ENCODE data around the gene CD63. TPM values are rescaled to one million over a fixed set of nuclear protein-coding genes. Genes with fewer than 3 reads are reported as not detected.

CD63 gene
- total and polyA plus RNA-seq, 9 of the 15 experiments (the other 6 are each of a cell fraction or from before 2014, with no cell fraction given): 313 to 735 (median 433) TPM

GRCh38 chr12:55715833-55716581 lies 12.8 kb downstream of the CD63 start, which contains the start of gene BLOC1S1 (continued):
- TF ChIP-seq SMARCA5 (IDR thresholded peaks at IDR 0.05) (no peak), CREB5 (CRISPR knock-in tag; IDR thresholded peaks at IDR 0.05) (no peak), MGA (IDR thresholded peaks at IDR 0.05) (peak; percentile 90), POLR2AphosphoS5 (IDR thresholded peaks at IDR 0.05; ENCODE audit: control insufficient read depth, insufficient read depth, low read depth, low read length) (peak; percentile 53; the same call in 1 of the 2 replicates), ZNF764 (CRISPR knock-in tag; IDR thresholded peaks at IDR 0.05; ENCODE audit: low read depth) (peak; percentile 37; the same call in 1 of the 2 replicates), ZNF780A (CRISPR knock-in tag; IDR thresholded peaks at IDR 0.05) (no peak), CHAMP1 (IDR thresholded peaks at IDR 0.05) (no peak), ZFP36 (IDR thresholded peaks at IDR 0.05; ENCODE audit: low read depth, low read length, partially characterized antibody) (no peak), ZNF175 (CRISPR knock-in tag; IDR thresholded peaks at IDR 0.05; ENCODE audit: low read depth) (0 out of 2 replicates have a peak, but pooled peaks have one; percentile 36), ASH1L (IDR thresholded peaks at IDR 0.05; ENCODE audit: borderline replicate concordance, low read depth, partially characterized antibody) (peak; percentile 50), TCF15 (CRISPR knock-in tag; IDR thresholded peaks at IDR 0.05) (no peak)

All from K562 (cell line).